ENCODE data around the gene CAST. TPM values are rescaled to one million over a fixed set of nuclear protein-coding genes. Genes with fewer than 3 reads are reported as not detected.
"Not testable (repeated sequence)": the region's sequence is repeated elsewhere in the genome, so short reads cannot be mapped to it uniquely, and the experiment has no call there.

CAST gene
- total RNA-seq, 1 donor from 2014 or later: 173 TPM

- DNase-seq (ENCODE audit: low spot score): no peak
Observed at GRCh38 chr5:96778409-96778808, 116.2 kb downstream of the CAST start.

- DNase-seq (ENCODE audit: low spot score): no peak
Observed at GRCh38 chr5:96780626-96781025, 118.5 kb downstream of the CAST start.

GRCh38 chr5:96781031-96781971 is 119.1 kb downstream of the CAST start:
- no peak for DNase-seq (ENCODE audit: low spot score)

DNA sequence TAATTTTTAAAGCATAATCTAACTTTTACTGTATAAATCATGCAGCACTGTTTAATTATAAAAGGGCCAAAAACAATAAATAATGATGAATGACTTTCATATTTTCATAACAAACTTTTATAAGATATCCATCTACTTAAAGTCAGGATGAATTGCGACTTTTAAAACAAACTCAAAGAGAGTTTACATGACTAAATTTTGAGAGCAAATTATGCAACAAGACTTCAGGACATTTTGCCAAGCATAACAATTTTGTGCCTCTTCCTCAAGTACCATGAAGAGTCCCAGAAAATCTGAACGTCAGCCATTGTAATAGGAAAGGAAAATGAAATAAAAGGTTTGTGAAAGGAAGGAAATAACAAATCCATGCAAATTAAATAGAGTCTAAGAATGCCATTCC is 121.2 kb downstream of the CAST start:
- no peak for DNase-seq (ENCODE audit: low spot score)

GRCh38 chr5:96785326-96786109 is 123.3 kb downstream of the CAST start:
- DNase-seq (ENCODE audit: low spot score): no peak

GRCh38 chr5:96788112-96788749 is 126.1 kb downstream of the CAST start:
- DNase-seq (ENCODE audit: low spot score): no peak

- no peak for DNase-seq (ENCODE audit: low spot score)
Observed at GRCh38 chr5:96789794-96790330, 127.7 kb downstream of the CAST start.

DNA sequence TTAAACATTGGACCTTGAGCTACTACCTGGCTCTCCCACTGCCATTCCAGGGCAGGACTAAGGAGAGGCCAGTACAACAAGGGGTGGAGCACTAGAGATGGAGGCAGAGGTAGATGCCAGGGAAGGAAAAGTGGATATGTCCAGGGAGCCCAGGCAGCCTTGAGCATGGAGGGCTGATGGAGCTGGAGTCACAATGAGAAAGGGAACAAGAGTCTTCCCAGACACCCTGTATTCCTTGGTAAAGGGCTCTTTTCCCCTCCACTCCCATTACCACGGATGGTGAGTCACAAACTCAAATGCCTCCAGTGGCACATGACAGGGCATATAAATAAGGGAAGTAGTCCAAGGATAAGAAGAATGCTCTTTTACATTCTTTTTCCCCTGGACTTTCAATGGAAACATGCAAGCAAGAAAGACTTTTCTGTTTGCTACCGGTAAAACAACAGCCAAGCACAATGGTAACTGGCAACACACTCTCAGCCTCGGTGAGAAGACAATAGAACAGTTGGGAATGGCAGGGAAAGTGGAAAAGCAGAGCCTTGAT is 128.9 kb downstream of the CAST start:
- no peak for DNase-seq (ENCODE audit: low spot score)

DNA sequence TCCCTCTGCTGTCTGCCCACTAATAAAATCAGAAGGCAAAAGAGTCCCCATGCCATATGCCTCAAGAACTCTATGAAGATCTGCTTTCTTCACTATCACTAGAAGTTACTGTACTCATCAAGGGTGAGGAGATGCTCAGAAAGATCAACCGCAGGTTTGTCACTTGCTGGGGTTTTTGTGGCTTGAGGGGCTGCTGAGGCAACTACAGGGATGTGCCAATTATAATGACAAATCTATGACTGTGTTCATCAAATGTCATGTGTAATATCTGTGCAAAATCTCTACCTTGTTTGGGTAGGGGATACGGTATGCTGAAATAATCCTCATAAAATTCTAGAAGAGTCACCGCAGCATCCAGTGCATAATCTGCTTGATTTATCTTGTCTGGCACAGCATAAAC is 132.6 kb downstream of the CAST start:
- DNase-seq (ENCODE audit: low spot score): no peak

- no peak for DNase-seq (ENCODE audit: low spot score)
Observed at GRCh38 chr5:96795626-96796025, 133.4 kb downstream of the CAST start.

DNA sequence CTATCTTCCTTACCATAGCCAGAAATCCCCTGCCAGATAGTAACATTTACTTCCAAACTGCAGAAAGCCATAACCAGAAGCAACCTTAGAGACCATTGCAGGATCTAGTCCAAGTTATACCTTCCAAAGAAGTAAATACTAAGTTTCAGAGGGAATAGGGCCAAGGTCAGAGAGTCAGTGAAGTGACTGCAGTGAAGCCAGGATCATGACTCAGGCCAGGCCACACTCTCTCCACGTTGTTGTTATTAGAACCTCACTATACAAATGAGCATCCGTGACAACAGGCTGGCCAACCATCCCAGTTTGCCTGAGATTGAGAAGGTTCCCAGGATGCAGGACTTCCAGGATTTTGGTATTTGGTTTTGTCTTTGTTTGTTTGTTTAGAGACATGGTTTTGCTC is 134.3 kb downstream of the CAST start:
- no peak for DNase-seq (ENCODE audit: low spot score)

GRCh38 chr5:96801718-96802117 is 139.5 kb downstream of the CAST start:
- DNase-seq (ENCODE audit: low spot score): not testable (repeated sequence)

DNA sequence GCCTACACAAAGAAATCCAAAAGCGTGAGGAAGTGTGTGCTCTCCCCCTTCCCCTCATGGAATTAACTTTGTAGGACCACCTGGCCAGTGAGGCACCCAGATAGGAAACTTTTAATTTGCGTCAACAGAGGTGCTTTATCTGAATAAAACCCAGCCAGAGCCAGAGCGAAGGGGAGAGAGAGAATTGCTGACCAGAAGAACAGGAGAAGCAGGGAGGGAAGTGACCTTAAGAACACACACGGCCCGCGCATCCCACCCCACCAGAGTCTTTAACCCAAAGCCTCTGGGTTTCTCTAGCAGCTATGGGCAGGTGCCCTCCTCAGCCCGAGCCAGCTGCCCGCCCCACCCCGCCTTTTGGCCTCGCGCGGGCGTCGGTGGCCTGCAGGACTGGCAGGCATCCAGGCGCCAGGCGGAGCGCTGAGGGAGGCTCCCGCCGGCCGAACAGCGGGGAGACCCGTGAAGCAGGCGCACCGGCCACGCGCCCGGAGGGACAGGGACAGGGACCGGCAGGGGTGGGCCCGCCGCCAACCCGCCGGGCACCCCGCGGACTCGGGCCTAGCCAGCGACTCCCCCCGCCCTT is 145.0 kb downstream of the CAST start:
- DNase-seq (ENCODE audit: low spot score): peak; percentile 69

GRCh38 chr5:96808541-96808828 is 146.3 kb downstream of the CAST start:
- DNase-seq (ENCODE audit: low spot score): no peak

DNA sequence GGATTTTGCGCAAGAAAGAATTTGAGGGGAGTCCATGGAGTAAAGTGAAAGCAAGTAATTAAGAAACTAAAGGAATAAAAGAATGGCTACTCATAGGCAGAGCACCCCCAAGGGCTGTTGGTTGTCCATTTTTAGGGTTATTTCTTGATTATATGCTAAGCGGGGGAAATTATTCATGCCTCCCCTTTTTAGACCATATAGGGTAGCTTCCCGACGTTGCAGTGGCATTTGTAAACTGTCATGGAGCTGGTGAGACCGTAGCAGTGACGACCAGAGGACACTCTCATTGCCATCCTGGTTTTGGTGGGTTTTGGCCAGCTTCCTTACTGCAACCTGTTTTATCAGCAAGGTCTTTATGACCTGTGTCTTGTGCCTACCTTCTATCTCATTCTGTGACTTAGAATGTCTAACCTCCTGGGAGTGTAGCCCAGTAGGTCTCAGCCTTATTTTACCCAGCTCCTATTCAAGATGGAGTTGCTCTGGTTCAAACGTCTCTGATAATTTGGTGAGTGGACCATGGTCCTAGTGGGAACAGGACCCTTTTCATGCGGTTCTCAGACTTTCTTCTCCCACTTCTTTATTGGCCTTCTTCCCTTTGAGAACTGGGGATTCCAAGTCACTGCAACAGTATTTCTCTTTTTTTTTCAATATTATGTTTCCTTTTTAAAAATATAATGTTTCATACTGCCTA is 146.8 kb downstream of the CAST start:
- DNase-seq (ENCODE audit: low spot score): no peak

- DNase-seq (ENCODE audit: low spot score): no peak
Observed at GRCh38 chr5:96809921-96810320, 147.7 kb downstream of the CAST start.

DNA sequence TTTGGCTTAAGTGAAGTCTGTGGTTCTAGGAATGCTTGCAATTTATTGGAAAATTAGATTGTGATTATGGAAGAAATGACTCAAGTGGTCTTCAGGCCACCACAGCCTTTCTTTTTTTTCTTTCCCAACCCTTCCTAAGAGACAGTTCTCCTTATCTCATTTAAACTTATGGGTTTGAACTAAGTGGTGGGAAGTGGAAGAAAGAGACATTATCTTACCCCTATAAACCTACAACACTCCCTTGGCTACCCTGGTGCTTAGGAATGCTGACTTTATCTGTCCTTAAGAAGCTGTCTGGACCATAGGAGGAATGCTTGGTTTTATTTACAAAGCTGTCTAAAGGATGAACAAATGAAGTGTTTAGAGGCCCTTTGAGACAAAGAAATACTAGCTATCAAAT is 150.7 kb downstream of the CAST start:
- DNase-seq (ENCODE audit: low spot score): no peak

DNA sequence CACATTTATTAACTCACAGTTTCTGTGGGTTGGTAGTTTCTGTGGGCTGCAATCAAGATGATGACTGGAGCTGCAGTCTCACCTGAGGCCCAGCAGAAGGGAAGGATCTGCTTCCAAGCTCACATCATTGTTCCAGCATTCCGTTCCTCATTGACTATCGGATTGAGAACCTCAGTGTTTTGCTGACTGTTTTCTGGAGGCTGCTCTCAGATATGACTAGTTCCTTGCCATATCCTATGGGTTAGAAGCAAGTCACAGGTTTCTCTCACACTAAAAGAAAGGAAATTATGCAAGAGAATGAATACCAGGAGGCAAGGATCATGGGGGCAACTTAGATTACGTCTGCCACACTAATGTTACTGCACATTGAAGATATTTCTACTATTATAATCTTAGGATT is 151.9 kb downstream of the CAST start:
- DNase-seq (ENCODE audit: low spot score): no peak

DNA sequence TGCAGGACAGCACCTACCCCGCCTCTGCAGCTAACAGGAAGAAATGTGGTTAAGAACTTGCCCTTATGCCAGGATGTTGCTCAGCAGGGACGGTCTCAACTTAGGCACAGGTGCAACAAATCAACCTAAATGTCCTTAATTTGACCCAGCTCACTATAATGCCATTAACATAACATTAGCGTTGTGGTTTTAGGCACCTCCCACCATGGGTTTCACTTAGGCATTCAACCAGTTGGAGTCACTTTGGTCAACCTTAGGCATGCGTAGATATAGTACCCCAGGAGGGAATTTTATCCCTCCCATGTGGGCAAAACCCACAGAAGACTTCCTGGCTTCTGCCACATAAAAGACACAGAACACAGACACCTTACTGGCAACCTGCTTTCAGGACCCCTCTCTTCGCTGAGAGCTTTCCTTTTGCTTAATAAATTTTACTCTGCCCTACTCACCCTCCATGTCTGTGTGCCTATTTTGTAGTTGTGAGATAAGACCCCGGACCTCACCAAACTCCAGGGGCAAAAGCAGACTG is 154.3 kb downstream of the CAST start:
- DNase-seq (ENCODE audit: low spot score): no peak

DNA sequence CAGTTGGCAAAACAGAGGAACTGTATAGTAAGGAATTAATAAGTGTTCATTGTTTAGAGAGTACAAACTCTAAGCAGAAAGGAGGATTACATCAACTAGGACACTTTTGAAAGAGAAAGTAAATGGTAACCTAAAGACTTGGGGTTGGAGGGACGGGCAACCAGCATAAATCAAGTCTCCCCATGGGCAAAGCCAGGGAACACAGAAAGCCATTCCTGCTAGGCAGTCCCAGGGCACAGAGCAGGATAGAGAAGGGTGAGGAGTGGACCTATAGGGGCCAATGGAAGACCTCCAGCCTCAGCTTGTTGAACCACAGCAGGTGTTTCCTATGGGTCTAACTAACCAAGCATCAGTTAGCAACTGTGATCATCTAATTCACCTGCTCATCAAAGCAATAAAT is 154.8 kb downstream of the CAST start:
- DNase-seq (ENCODE audit: low spot score): no peak

DNA sequence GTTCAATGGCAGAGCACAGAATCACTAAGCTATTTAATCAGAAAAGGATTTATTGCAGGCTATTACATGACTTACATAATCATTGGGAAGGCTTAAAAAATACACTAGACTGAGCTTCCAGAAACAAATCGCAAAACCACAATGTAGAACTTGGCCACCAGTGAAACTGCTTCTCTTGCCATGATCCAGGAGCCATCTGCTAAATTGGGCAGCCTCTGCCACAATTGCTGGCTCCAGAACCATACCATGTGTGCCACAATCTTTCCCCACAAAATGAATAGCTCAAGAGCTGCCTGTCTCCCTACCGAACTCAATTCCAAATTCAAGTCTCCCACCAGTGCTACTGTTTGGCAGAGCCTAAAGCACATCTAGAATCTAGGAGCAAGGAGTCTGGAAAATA is 155.3 kb downstream of the CAST start:
- DNase-seq (ENCODE audit: low spot score): no peak

Data from mucosa of gallbladder (tissue), 1 donor.